ENCODE results near the gene PLA1A. TPM values are rescaled to one million over a fixed set of nuclear protein-coding genes. Genes with fewer than 3 reads are reported as not detected.

Gene PLA1A
- polyA plus RNA-seq, 1 of the 3 experiments (the other 2 are of a cell fraction), result not detected

DNA sequence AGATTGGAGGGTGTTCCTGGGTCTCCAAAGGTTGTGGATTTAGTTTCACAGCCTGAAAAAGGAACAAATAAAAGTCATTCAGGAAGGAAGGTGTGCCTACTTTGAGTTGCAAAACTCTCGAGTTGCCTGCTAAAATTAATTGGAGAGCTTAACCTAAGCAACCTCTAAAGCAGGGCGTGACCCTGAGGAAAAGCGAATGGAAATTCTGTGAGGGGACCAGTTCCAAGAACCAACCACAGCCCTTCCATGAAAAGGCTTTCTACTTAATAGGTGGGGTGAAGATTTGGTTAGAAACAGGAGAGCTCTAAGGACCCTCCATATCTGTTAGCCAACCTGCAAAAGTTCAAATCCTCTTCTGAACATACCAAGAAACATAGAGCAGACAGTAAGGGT is 39.8 kb upstream of the PLA1A start:
- Histone ChIP-seq H3K4me1 (ENCODE audit: control insufficient read depth in 1 of 2, insufficient read depth in 2 of 2, low read depth in 1 of 2, low read length in 1 of 2) (no peaks in the 10 kb centered on the region; a peak in 1 of 4 replicates), H3K4me2 (no peak overlapping the region), H3F3A (replicated peaks; ENCODE audit: insufficient read depth) (no peaks in the 10 kb centered on the region), H3K9me3 (no peaks in the 10 kb centered on the region), H3K9me2 (no peaks in the 10 kb centered on the region), H4K20me1 (ENCODE audit: insufficient read depth) (no peaks in the 10 kb centered on the region), H3K4me3 (ENCODE audit: low read depth in 2 of 2, low read length in 1 of 2) (no peak overlapping the region), H3K36me3 (replicated peaks in 1 of 2; ENCODE audit: control insufficient read depth in 1 of 2, insufficient read depth in 2 of 2, low read length in 1 of 2) (no peaks in the 10 kb centered on the region), H3K27ac (ENCODE audit: low read depth in 2 of 2, low read length in 1 of 2) (no peak overlapping the region), H3K27me3 (ENCODE audit: insufficient read depth) (no peaks in the 10 kb centered on the region), H3K9ac (no peak overlapping the region), H3K79me2 (ENCODE audit: insufficient read depth) (no peaks in the 10 kb centered on the region), H2AFZ (ENCODE audit: low read depth) (no peak overlapping the region)
- ChIA-PET POLR2A (no interaction called here), CTCF (no interaction called here)
- TF ChIP-seq JUND (IDR thresholded peaks at IDR 0.05) (no peak), POLR2AphosphoS5 (IDR thresholded peaks at IDR 0.05; ENCODE audit: low read depth, low read length) (no peak), FOXM1 (IDR thresholded peaks at IDR 0.05; ENCODE audit: low read depth) (no peak), TEAD4 (IDR thresholded peaks at IDR 0.05; ENCODE audit: borderline replicate concordance, insufficient read depth) (no peak), RCOR1 (IDR thresholded peaks at IDR 0.05; ENCODE audit: low read length) (no peak), FOXJ3 (CRISPR knock-in tag; IDR thresholded peaks at IDR 0.05) (no peak), GABPA (IDR thresholded peaks at IDR 0.05; ENCODE audit: low read depth) (no peak), GATA2 (CRISPR knock-in tag; IDR thresholded peaks at IDR 0.05) (no peak), REST (IDR thresholded peaks at IDR 0.05; ENCODE audit: low read depth, low read length) (no peak), ZBTB33 (IDR thresholded peaks at IDR 0.05; ENCODE audit: borderline replicate concordance, low read depth) (no peak), SMC3 (IDR thresholded peaks at IDR 0.05; ENCODE audit: low read depth, low read length) (no peak), SIN3A (IDR thresholded peaks at IDR 0.05; ENCODE audit: borderline replicate concordance, low read depth, low read length) (no peak), FOSL2 (IDR thresholded peaks at IDR 0.05; ENCODE audit: borderline replicate concordance, low read depth) (no peak), MXI1 (IDR thresholded peaks at IDR 0.05; ENCODE audit: low read depth, low read length) (no peak), USF1 (IDR thresholded peaks at IDR 0.05; ENCODE audit: borderline replicate concordance, low read depth) (no peak), NFIC (IDR thresholded peaks at IDR 0.05; ENCODE audit: borderline replicate concordance) (no peak), TAF1 (IDR thresholded peaks at IDR 0.05; ENCODE audit: borderline replicate concordance, low read depth, low read length) (no peak)
- TF ChIP-seq, protein P1, sequence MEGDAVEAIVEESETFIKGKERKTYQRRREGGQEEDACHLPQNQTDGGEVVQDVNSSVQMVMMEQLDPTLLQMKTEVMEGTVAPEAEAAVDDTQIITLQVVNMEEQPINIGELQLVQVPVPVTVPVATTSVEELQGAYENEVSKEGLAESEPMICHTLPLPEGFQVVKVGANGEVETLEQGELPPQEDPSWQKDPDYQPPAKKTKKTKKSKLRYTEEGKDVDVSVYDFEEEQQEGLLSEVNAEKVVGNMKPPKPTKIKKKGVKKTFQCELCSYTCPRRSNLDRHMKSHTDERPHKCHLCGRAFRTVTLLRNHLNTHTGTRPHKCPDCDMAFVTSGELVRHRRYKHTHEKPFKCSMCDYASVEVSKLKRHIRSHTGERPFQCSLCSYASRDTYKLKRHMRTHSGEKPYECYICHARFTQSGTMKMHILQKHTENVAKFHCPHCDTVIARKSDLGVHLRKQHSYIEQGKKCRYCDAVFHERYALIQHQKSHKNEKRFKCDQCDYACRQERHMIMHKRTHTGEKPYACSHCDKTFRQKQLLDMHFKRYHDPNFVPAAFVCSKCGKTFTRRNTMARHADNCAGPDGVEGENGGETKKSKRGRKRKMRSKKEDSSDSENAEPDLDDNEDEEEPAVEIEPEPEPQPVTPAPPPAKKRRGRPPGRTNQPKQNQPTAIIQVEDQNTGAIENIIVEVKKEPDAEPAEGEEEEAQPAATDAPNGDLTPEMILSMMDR (IDR thresholded peaks at IDR 0.05), result no peak
- DNase-seq, result no peak
- WGBS (ENCODE audit: low lambda C conversion rate), result 76% methylated on average over 3 of the region's 3 CpGs
